ENCODE results near the gene FOXK1.
A peak's percentile ranks its signal among the peaks of the same experiment; 100 is the strongest.

The FOXK1 gene

DNA sequence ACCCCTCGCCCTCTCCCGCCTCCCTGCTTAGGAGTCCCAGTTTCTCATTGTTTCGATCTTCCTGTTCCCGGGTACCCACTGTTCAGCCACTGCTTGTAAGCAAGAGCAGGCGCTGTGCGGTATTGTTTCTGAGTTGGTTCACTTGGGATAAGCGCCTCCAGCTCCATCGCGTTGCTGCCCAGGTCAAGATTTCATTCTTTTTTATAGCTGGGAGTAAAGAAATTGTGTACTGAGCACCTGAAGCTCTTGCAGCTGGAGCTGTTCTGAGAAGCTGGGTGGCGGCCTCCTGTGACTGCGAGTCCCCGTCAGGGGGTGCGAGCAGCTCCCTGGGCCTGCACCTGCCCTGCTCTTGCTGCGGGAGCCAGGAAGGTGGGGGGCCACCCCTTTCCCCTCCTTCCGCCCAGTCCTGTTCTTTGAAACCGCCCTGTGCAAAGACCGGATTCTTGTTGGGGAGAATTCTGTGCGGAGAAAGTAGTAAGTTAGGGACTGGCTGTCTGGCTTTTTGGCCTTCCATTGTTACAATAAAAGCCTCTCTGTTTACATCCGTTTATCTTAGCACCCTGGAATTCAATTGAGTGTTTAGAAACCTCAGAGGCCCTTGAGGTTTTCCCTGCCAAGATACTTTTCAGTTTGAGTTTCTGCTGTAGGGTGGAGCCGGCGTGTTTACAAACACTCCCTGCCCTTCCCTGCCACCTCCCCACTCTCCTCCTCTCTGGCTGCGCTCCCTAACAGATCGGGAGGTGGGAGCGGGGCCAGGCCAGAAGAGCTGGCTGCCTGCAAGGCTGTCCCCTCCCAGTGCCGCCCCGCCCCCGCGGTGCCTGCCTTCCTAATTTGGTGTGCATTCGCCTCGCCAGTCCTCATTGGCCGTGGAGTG, 62.5 kb downstream of the FOXK1 start (continued):
- TF ChIP-seq, protein P1, sequence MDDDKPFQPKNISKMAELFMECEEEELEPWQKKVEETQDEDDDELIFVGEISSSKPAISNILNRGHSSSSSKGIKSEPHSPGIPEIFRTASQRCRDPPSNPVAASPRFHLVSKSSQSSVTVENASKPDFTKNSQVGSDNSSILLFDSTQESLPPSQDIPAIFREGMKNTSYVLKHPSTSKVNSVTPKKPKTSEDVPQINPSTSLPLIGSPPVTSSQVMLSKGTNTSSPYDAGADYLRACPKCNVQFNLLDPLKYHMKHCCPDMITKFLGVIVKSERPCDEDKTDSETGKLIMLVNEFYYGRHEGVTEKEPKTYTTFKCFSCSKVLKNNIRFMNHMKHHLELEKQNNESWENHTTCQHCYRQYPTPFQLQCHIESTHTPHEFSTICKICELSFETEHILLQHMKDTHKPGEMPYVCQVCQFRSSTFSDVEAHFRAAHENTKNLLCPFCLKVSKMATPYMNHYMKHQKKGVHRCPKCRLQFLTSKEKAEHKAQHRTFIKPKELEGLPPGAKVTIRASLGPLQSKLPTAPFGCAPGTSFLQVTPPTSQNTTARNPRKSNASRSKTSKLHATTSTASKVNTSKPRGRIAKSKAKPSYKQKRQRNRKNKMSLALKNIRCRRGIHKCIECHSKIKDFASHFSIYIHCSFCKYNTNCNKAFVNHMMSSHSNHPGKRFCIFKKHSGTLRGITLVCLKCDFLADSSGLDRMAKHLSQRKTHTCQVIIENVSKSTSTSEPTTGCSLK (tag by site-specific recombination; IDR thresholded peaks at IDR 0.05) = no peak
- 0 out of 2 replicates have a peak, but pooled peaks have one; percentile 13 for TF ChIP-seq ZSCAN30 (tag by site-specific recombination; IDR thresholded peaks at IDR 0.05)
- TF ChIP-seq ZBTB8A (tag by site-specific recombination; IDR thresholded peaks at IDR 0.05) = no peak; the same call in 1 of the 2 replicates
- TF ChIP-seq, protein P2, sequence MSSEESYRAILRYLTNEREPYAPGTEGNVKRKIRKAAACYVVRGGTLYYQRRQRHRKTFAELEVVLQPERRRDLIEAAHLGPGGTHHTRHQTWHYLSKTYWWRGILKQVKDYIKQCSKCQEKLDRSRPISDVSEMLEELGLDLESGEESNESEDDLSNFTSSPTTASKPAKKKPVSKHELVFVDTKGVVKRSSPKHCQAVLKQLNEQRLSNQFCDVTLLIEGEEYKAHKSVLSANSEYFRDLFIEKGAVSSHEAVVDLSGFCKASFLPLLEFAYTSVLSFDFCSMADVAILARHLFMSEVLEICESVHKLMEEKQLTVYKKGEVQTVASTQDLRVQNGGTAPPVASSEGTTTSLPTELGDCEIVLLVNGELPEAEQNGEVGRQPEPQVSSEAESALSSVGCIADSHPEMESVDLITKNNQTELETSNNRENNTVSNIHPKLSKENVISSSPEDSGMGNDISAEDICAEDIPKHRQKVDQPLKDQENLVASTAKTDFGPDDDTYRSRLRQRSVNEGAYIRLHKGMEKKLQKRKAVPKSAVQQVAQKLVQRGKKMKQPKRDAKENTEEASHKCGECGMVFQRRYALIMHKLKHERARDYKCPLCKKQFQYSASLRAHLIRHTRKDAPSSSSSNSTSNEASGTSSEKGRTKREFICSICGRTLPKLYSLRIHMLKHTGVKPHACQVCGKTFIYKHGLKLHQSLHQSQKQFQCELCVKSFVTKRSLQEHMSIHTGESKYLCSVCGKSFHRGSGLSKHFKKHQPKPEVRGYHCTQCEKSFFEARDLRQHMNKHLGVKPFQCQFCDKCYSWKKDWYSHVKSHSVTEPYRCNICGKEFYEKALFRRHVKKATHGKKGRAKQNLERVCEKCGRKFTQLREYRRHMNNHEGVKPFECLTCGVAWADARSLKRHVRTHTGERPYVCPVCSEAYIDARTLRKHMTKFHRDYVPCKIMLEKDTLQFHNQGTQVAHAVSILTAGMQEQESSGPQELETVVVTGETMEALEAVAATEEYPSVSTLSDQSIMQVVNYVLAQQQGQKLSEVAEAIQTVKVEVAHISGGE (tag by site-specific recombination; conservative IDR thresholded peaks at IDR 0.05; ENCODE audit: low read depth) = no peak
- peak; percentile 82 for TF ChIP-seq SP2 (tag by site-specific recombination; IDR thresholded peaks at IDR 0.05)
- TF ChIP-seq ZNF791 (tag by site-specific recombination; IDR thresholded peaks at IDR 0.05) = no peak
- TF ChIP-seq, protein P3, sequence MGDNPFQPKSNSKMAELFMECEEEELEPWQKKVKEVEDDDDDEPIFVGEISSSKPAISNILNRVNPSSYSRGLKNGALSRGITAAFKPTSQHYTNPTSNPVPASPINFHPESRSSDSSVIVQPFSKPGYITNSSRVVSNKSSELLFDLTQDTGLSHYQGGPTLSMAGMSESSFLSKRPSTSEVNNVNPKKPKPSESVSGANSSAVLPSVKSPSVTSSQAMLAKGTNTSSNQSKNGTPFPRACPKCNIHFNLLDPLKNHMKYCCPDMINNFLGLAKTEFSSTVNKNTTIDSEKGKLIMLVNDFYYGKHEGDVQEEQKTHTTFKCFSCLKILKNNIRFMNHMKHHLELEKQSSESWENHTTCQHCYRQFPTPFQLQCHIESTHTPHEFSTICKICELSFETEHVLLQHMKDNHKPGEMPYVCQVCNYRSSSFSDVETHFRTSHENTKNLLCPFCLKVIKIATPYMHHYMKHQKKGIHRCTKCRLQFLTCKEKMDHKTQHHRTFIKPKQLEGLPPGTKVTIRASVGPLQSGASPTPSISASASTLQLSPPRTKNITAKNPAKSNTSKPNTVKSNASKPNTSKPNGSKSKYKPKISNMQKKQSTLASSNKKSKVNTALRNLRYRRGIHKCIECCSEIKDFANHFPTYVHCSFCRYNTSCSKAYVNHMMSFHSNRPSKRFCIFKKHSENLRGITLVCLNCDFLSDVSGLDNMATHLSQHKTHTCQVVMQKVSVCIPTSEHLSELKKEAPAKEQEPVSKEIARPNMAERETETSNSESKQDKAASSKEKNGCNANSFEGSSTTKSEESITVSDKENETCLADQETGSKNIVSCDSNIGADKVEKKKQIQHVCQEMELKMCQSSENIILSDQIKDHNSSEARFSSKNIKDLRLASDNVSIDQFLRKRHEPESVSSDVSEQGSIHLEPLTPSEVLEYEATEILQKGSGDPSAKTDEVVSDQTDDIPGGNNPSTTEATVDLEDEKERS (tag by site-specific recombination; IDR thresholded peaks at IDR 0.05) = no peak
- TF ChIP-seq SALL2 (tag by site-specific recombination; IDR thresholded peaks at IDR 0.05; ENCODE audit: borderline replicate concordance) = no peak
- no peak for TF ChIP-seq ZNF544 (tag by site-specific recombination; IDR thresholded peaks at IDR 0.05)
- peak; percentile 97 for TF ChIP-seq ZBTB48 (tag by site-specific recombination; IDR thresholded peaks at IDR 0.05)
- TF ChIP-seq, protein P4, sequence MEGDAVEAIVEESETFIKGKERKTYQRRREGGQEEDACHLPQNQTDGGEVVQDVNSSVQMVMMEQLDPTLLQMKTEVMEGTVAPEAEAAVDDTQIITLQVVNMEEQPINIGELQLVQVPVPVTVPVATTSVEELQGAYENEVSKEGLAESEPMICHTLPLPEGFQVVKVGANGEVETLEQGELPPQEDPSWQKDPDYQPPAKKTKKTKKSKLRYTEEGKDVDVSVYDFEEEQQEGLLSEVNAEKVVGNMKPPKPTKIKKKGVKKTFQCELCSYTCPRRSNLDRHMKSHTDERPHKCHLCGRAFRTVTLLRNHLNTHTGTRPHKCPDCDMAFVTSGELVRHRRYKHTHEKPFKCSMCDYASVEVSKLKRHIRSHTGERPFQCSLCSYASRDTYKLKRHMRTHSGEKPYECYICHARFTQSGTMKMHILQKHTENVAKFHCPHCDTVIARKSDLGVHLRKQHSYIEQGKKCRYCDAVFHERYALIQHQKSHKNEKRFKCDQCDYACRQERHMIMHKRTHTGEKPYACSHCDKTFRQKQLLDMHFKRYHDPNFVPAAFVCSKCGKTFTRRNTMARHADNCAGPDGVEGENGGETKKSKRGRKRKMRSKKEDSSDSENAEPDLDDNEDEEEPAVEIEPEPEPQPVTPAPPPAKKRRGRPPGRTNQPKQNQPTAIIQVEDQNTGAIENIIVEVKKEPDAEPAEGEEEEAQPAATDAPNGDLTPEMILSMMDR (tag by site-specific recombination; IDR thresholded peaks at IDR 0.05) = no peak
- TF ChIP-seq, protein P5, sequence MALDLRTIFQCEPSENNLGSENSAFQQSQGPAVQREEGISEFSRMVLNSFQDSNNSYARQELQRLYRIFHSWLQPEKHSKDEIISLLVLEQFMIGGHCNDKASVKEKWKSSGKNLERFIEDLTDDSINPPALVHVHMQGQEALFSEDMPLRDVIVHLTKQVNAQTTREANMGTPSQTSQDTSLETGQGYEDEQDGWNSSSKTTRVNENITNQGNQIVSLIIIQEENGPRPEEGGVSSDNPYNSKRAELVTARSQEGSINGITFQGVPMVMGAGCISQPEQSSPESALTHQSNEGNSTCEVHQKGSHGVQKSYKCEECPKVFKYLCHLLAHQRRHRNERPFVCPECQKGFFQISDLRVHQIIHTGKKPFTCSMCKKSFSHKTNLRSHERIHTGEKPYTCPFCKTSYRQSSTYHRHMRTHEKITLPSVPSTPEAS (tag by site-specific recombination; IDR thresholded peaks at IDR 0.05) = no peak
- peak; percentile 76 for TF ChIP-seq SP3 (tag by site-specific recombination; IDR thresholded peaks at IDR 0.05)
- TF ChIP-seq, protein P6, sequence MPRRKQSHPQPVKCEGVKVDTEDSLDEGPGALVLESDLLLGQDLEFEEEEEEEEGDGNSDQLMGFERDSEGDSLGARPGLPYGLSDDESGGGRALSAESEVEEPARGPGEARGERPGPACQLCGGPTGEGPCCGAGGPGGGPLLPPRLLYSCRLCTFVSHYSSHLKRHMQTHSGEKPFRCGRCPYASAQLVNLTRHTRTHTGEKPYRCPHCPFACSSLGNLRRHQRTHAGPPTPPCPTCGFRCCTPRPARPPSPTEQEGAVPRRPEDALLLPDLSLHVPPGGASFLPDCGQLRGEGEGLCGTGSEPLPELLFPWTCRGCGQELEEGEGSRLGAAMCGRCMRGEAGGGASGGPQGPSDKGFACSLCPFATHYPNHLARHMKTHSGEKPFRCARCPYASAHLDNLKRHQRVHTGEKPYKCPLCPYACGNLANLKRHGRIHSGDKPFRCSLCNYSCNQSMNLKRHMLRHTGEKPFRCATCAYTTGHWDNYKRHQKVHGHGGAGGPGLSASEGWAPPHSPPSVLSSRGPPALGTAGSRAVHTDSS (tag by site-specific recombination; IDR thresholded peaks at IDR 0.05) = no peak
- TF ChIP-seq GFI1B (tag by site-specific recombination; IDR thresholded peaks at IDR 0.05) = no peak
- peak; percentile 51 for TF ChIP-seq ZBTB20 (tag by site-specific recombination; IDR thresholded peaks at IDR 0.05)
- TF ChIP-seq, protein P7, sequence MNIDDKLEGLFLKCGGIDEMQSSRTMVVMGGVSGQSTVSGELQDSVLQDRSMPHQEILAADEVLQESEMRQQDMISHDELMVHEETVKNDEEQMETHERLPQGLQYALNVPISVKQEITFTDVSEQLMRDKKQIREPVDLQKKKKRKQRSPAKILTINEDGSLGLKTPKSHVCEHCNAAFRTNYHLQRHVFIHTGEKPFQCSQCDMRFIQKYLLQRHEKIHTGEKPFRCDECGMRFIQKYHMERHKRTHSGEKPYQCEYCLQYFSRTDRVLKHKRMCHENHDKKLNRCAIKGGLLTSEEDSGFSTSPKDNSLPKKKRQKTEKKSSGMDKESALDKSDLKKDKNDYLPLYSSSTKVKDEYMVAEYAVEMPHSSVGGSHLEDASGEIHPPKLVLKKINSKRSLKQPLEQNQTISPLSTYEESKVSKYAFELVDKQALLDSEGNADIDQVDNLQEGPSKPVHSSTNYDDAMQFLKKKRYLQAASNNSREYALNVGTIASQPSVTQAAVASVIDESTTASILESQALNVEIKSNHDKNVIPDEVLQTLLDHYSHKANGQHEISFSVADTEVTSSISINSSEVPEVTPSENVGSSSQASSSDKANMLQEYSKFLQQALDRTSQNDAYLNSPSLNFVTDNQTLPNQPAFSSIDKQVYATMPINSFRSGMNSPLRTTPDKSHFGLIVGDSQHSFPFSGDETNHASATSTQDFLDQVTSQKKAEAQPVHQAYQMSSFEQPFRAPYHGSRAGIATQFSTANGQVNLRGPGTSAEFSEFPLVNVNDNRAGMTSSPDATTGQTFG (tag by site-specific recombination; IDR thresholded peaks at IDR 0.05; ENCODE audit: borderline replicate concordance) = no peak
- no peak for TF ChIP-seq ZNF624 (tag by site-specific recombination; IDR thresholded peaks at IDR 0.05)
- no peak for TF ChIP-seq ZFP3 (tag by site-specific recombination; IDR thresholded peaks at IDR 0.05; ENCODE audit: low read depth)
- TF ChIP-seq ZXDB (tag by site-specific recombination; IDR thresholded peaks at IDR 0.05) = peak; percentile 38
